ENCODE results near the gene SOWAHA.

DNA sequence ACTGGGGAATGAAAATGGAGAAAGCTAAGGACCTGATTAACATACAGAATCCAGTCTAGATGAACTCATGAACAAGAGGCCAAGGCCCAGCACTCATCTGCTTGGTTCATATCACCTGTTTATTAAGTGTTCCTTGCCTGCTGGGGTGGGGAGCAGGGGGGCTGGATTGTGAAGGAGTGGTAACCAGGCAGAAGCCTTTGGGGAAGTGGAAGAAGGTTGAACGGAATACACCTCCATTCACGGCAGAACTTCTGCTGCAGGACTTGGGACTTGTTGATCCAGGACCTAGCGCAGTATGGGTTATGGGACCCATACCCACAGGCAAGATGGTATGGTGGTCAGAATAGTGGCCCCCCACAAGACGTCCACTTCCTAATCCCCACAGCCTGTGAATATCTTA is 27.2 kb upstream of the SOWAHA start:
- TF ChIP-seq POLR2A (IDR thresholded peaks at IDR 0.05; ENCODE audit: low read depth, low read length) (no peak), POLR2AphosphoS5 (IDR thresholded peaks at IDR 0.05; ENCODE audit: insufficient read depth, low read depth, low read length) (no peak), CTCF (IDR thresholded peaks at IDR 0.05; ENCODE audit: extremely low read depth in 1 of 2, insufficient read depth in 1 of 2, low read depth in 1 of 2, low read length in 2 of 2) (no peak), MYC (IDR thresholded peaks at IDR 0.05; ENCODE audit: low read depth, low read length) (no peak), EZH2 (IDR thresholded peaks at IDR 0.05; ENCODE audit: borderline replicate concordance, low read depth, low read length, severe bottlenecking) (no peak), JUN (IDR thresholded peaks at IDR 0.05; ENCODE audit: borderline replicate concordance, insufficient read depth, insufficient read length, low read depth) (no peak), MAX (IDR thresholded peaks at IDR 0.05; ENCODE audit: insufficient read depth, insufficient read length) (no peak), GATA2 (IDR thresholded peaks at IDR 0.05; ENCODE audit: insufficient read depth, insufficient read length, low read depth, low read length) (no peak), FOS (IDR thresholded peaks at IDR 0.05; ENCODE audit: borderline replicate concordance, insufficient read depth, low read length) (no peak)

All from endothelial cell of umbilical vein (primary cell).